ENCODE results near the gene ICAM2. TPM values are rescaled to one million over a fixed set of nuclear protein-coding genes. Genes with fewer than 3 reads are reported as not detected.
A peak's percentile ranks its signal among the peaks of the same experiment; 100 is the strongest.

ICAM2 gene
- total RNA-seq, 2 experiments from 2014 or later: 48.4 to 51.3 TPM

DNA sequence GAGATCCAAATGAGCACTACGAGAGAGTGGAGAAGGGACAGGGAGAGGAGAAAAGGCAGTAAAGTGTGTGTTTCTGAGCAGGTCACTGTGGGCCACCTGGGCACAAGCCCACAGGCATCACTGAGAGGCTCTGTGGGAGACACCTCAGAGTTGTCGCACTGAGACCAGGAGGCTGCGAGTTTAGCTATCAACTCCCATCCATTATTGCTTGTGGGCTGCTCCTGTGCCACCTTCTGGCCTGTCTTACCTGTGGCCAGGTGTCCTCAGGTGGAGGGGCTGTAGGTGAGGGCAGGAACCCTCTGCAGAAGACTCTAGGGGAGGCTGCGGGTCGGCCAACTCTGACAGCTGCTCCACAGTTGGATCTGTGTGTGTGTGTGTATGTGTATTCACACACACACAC, 24.8 kb downstream of the ICAM2 start:
- ATAC-seq (no peak), DNase-seq (no peak)
- no peak overlapping the region for H3K4me3 Mint-ChIP-seq
- peaks cover 69% of the 10 kb centered on the region for H3K4me1 Mint-ChIP-seq (ENCODE audit: low read depth)
- ChIA-PET POLR2A (no interaction called here), CTCF (interaction anchor here (0.7 to 4.5 kb wide), 6 partner anchors 10 to 138 kb away, joined by 4 to 44 read pairs (median 14); partner anchors contain the start of genes CSHL1 and GH1)
- no peaks in the 10 kb centered on the region for H3K36me3 Mint-ChIP-seq (ENCODE audit: low read depth)
- H3K9me3 Mint-ChIP-seq (ENCODE audit: insufficient read depth): no peaks in the 10 kb centered on the region
- H3K27ac Mint-ChIP-seq: no peak overlapping the region
- peaks cover 28% of the 10 kb centered on the region for H3K27me3 Mint-ChIP-seq (ENCODE audit: low read depth)

DNA sequence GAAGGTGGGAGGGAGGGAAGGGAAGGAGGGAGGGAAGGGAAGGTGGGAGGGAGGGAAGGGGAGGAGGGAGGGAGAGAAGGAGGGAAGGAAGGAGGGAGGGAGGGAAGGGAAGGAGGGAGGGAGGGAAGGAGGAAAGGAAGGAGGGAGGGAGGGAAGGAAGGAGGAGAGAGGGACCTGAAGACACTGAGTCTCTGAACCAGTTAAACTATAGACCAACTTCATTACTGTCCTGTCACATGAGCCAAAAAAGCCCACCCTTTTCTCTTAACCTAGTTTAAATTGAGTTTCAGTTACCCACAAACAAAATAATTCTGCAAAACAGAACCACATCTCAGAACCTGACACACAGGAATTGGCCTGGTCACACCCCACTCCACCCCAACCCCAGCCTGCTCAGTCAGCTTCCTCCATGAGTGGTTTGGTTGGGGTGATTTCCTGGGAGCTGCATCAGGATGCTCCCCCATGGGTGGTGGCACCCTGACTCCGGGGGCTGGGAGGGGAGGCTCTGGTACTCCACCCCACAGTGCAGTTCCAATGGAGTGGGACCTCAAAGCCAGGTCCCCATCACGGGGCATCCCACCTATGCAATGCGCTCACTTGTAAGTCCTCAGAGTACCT, 27.0 kb downstream of the ICAM2 start:
- H3K4me1 Mint-ChIP-seq (ENCODE audit: low read depth): peaks cover 62% of the 10 kb centered on the region
- peak overlapping the region; percentile 70 for H3K27ac Mint-ChIP-seq
- no peaks in the 10 kb centered on the region for H3K36me3 Mint-ChIP-seq (ENCODE audit: low read depth)
- CTCF ChIA-PET: interaction anchor here (0.6 to 5.6 kb wide), 17 partner anchors 13 to 309 kb away, joined by 3 to 78 read pairs (median 5); partner anchors contain the start of genes GH1 and ICAM2
- POLR2A ChIA-PET: interaction anchor here (1.0 kb wide), 1 partner anchor 14 kb away, joined by 3 read pairs; no protein-coding TSS in a partner anchor
- H3K9me3 Mint-ChIP-seq (ENCODE audit: insufficient read depth): no peaks in the 10 kb centered on the region
- DNase-seq (peak; percentile 43), ATAC-seq (peak; percentile 13)
- peaks cover 28% of the 10 kb centered on the region for H3K27me3 Mint-ChIP-seq (ENCODE audit: low read depth)
- H3K4me3 Mint-ChIP-seq: peak overlapping the region; percentile 16

DNA sequence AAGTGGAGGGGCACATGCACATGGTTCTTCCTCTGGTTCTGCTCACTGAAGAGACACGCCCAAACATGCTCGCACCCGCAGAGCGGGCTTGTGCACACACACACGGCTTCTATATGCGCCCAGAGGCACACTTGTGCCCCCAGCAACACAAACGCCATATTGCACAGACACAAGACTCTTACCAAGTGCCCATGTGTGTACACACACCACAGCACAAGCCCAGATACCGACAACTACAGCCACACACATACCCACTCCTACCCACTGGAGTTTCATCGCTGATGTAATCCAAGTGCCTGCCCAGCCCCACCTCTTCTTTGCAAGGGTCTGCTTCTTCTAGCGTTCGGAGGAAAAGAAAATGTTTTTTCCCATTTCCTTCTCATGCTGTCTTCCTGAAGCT, 28.8 kb downstream of the ICAM2 start:
- ChIA-PET POLR2A (interaction anchor here (1.1 kb wide), 1 partner anchor 29 kb away, joined by 3 read pairs; the partner anchor contains the start of gene ICAM2), CTCF (interaction anchor here (1.0 to 5.6 kb wide), 7 partner anchors 16 to 300 kb away, joined by 3 to 78 read pairs (median 20); partner anchors contain the start of genes GH1 and SCN4A)
- H3K27me3 Mint-ChIP-seq (ENCODE audit: low read depth): peaks cover 22% of the 10 kb centered on the region
- ATAC-seq: no peak
- no peak overlapping the region for H3K4me3 Mint-ChIP-seq
- no peaks in the 10 kb centered on the region for H3K9me3 Mint-ChIP-seq (ENCODE audit: insufficient read depth)
- H3K36me3 Mint-ChIP-seq (ENCODE audit: low read depth): no peaks in the 10 kb centered on the region
- no peak overlapping the region for H3K27ac Mint-ChIP-seq
- no peak for DNase-seq
- peaks cover 51% of the 10 kb centered on the region for H3K4me1 Mint-ChIP-seq (ENCODE audit: low read depth)

DNA sequence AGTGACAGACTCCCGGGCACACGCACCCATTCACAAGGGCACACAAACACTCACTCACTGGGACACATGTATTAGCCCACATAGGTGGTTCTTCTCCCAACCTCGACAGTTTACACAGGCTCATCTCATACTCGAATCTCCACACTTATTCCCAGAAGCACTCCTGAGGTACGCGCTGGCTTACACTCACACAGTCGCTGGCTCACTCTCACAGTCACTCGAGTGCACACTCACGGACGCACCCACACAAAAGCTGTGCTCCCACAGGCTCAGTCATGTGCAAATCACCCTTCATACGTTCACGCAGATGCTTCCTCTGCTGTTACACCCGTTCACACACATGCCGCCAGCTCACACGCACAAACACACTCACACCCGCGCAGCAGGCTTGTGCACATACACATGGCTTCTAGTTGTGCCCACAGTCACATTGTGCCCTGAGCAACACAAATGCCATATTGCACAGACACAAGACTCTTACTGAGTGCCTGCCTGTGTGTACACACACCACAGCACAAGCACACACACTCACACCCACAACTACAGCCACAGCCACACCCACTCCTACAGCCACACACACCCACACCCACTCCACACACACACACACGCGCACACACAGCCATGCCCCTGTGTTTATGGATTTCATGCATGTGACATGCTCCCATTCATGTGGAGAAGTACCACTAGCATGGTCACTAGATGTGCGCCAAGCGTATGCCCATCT, 30.6 kb downstream of the ICAM2 start:
- Mint-ChIP-seq H3K27ac (no peak overlapping the region), H3K27me3 (ENCODE audit: low read depth) (peaks cover 15% of the 10 kb centered on the region), H3K4me1 (ENCODE audit: low read depth) (peaks cover 59% of the 10 kb centered on the region), H3K36me3 (ENCODE audit: low read depth) (no peaks in the 10 kb centered on the region), H3K4me3 (no peak overlapping the region), H3K9me3 (ENCODE audit: insufficient read depth) (no peaks in the 10 kb centered on the region)
- ChIA-PET CTCF (interaction anchor here (0.6 to 5.6 kb wide), 25 partner anchors 8 to 144 kb away, joined by 3 to 78 read pairs (median 7); partner anchors contain the start of genes CD79B, CSHL1, GH1 and ICAM2), POLR2A (interaction anchor here (0.6 to 1.0 kb wide), 3 partner anchors 35 to 85 kb away, joined by 3 to 4 read pairs (median 3); partner anchors contain the start of gene GH1)
- no peak for ATAC-seq
- no peak for DNase-seq

DNA sequence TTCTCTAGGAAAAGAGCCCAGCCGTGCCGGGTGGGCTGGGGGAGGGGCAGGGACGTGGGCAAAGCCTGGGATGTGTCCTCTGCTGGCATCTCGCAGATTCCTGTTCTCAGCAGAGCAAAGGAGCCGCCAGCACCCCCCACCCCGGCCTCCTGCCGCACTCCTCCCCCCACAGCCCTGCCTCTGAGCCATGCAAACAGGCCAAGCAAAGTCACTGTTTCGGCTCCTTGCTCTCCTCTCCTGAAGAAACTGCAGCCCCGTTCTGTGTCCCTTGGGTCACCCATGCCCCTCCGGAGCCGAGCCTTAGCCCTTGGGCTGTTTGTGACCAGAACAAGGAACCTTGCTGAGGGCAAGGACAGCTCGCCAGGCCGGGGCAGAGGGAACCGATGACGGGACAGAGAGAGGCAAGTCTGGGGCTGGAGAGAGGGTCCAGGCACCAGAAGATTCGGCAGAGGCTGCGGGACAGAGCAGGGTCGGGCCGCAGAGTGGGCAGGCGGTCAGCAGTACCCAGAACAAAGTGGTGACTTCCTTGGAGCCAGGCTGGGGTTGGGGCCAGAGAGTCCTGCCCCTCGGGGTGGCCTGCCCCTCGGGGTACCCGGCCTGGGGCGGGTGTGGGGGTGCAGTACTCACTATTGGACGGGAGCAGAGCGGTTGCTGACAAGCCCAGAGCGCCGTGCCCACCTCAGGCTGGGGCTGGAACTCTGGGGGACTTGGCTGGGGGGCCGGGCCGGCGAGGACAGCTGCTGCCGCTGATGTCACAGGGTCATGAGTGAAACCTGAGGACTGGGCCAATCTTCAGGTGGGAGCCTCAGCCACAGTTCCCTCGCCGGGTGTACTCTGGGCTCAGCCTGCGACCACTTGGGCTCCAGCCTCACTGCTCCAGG, 31.5 kb downstream of the ICAM2 start:
- Mint-ChIP-seq H3K27ac (no peak overlapping the region), H3K36me3 (ENCODE audit: low read depth) (no peaks in the 10 kb centered on the region), H3K27me3 (ENCODE audit: low read depth) (peaks cover 14% of the 10 kb centered on the region), H3K4me3 (no peak overlapping the region), H3K4me1 (ENCODE audit: low read depth) (peaks cover 56% of the 10 kb centered on the region), H3K9me3 (ENCODE audit: insufficient read depth) (no peaks in the 10 kb centered on the region)
- ATAC-seq: no peak
- no peak for DNase-seq
- CTCF ChIA-PET: interaction anchor here (0.6 to 5.6 kb wide), 2 partner anchors 28 to 70 kb away, joined by 3 to 78 read pairs; partner anchors contain the start of gene GH1
- POLR2A ChIA-PET: no interaction called here

DNA sequence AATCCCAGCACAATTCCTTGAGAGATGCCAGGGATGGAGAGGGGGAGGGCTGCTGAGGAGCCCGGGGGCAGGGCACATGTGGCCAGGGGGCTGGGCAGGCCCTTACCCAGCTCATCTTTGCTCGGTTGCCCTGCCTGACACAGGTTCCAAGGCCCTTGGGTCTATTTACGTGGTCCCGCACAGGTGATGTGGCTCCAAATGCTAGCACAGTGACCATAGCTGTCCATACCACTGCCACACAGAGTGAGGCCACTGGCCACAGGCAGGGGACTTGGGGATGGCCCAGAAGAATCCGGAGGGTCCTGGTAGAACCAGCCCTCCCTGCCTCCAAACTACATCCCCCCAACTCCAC, 32.3 kb downstream of the ICAM2 start:
- H3K36me3 Mint-ChIP-seq (ENCODE audit: low read depth): no peaks in the 10 kb centered on the region
- H3K4me1 Mint-ChIP-seq (ENCODE audit: low read depth): peaks cover 48% of the 10 kb centered on the region
- no peak overlapping the region for H3K4me3 Mint-ChIP-seq
- DNase-seq (no peak), ATAC-seq (no peak)
- ChIA-PET POLR2A (no interaction called here), CTCF (interaction anchor here (1.4 to 5.6 kb wide), 4 partner anchors 38 to 146 kb away, joined by 4 to 78 read pairs (median 18); partner anchors contain the start of gene GH1)
- peaks cover 11% of the 10 kb centered on the region for H3K27me3 Mint-ChIP-seq (ENCODE audit: low read depth)
- H3K9me3 Mint-ChIP-seq (ENCODE audit: insufficient read depth): no peaks in the 10 kb centered on the region
- peak overlapping the region; percentile 26 for H3K27ac Mint-ChIP-seq

GRCh38 chr17:63987221-63988126, 33.0 kb downstream of the ICAM2 start:
- no peak for DNase-seq
- ChIA-PET POLR2A (interaction anchor here (1.4 kb wide), 1 partner anchor 33 kb away, joined by 5 read pairs; the partner anchor contains the start of gene ICAM2), CTCF (interaction anchor here (0.9 to 5.6 kb wide), 7 partner anchors 38 to 146 kb away, joined by 3 to 78 read pairs (median 5); partner anchors contain the start of gene GH1)
- Mint-ChIP-seq H3K36me3 (ENCODE audit: low read depth) (peaks cover 2% of the 10 kb centered on the region), H3K4me1 (ENCODE audit: low read depth) (peaks cover 44% of the 10 kb centered on the region), H3K27me3 (ENCODE audit: low read depth) (peaks cover 10% of the 10 kb centered on the region), H3K27ac (peak overlapping the region; percentile 26), H3K4me3 (no peak overlapping the region), H3K9me3 (ENCODE audit: insufficient read depth) (no peaks in the 10 kb centered on the region)
- no peak for ATAC-seq

- Mint-ChIP-seq H3K9me3 (ENCODE audit: insufficient read depth) (peaks cover 5% of the 10 kb centered on the region), H3K4me1 (ENCODE audit: low read depth) (peaks cover 38% of the 10 kb centered on the region), H3K27ac (no peak overlapping the region), H3K36me3 (ENCODE audit: low read depth) (peaks cover 2% of the 10 kb centered on the region), H3K4me3 (no peak overlapping the region), H3K27me3 (ENCODE audit: low read depth) (peaks cover 6% of the 10 kb centered on the region)
- ChIA-PET POLR2A (interaction anchor here (1.4 kb wide), 1 partner anchor 33 kb away, joined by 5 read pairs; the partner anchor contains the start of gene ICAM2), CTCF (interaction anchor here (0.9 to 4.7 kb wide), 6 partner anchors 39 to 147 kb away, joined by 3 to 31 read pairs (median 4); partner anchors contain the start of gene GH1)
- ATAC-seq (no peak), DNase-seq (no peak)
Measured at GRCh38 chr17:63986821-63987220, 33.6 kb downstream of the ICAM2 start.

- ChIA-PET CTCF (interaction anchor here (0.8 to 4.7 kb wide), 17 partner anchors 9 to 146 kb away, joined by 3 to 31 read pairs (median 4); partner anchors contain the start of genes CD79B, GH1 and ICAM2), POLR2A (interaction anchor here (1.0 kb wide), 1 partner anchor 35 kb away, joined by 4 read pairs; the partner anchor contains the start of gene ICAM2)
- no peak for DNase-seq
- H3K4me3 Mint-ChIP-seq: no peak overlapping the region
- no peak for ATAC-seq
- peaks cover 2% of the 10 kb centered on the region for H3K36me3 Mint-ChIP-seq (ENCODE audit: low read depth)
- H3K9me3 Mint-ChIP-seq (ENCODE audit: insufficient read depth): peaks cover 7% of the 10 kb centered on the region
- peaks cover 2% of the 10 kb centered on the region for H3K27me3 Mint-ChIP-seq (ENCODE audit: low read depth)
- H3K4me1 Mint-ChIP-seq (ENCODE audit: low read depth): peaks cover 30% of the 10 kb centered on the region
- peak overlapping the region; percentile 66 for H3K27ac Mint-ChIP-seq
Measured at GRCh38 chr17:63985387-63986140, 34.9 kb downstream of the ICAM2 start.

All from activated CD8-positive, alpha-beta T cell treated with anti-CD3 and anti-CD28 coated beads, Interleukin-2, amount 10 ng/mL, durations not matched to agents 7 days and 5 days (primary cell).